Raji (cell line): ENCODE results near the gene RPS19.

Experiments
- POLR2A ChIP-seq: IDR thresholded peaks from 2 replicates; pipeline ENCODE4 v1.6.1; 2011; ENCODE audit warnings: low read depth, low read length, control low read depth; ENCODE audit not compliant: insufficient read depth

Gene RPS19

GRCh38 chr19:41910992-41911888 lies 51.2 kb downstream of the RPS19 start:
- no peak for TF ChIP-seq POLR2A

GRCh38 chr19:41911889-41912731 lies 52.1 kb downstream of the RPS19 start:
- no peak for TF ChIP-seq POLR2A

GRCh38 chr19:41912899-41913537 lies 53.0 kb downstream of the RPS19 start:
- no peak for TF ChIP-seq POLR2A

GRCh38 chr19:41913538-41914423 lies 53.7 kb downstream of the RPS19 start:
- TF ChIP-seq POLR2A: no peak

GRCh38 chr19:41915021-41915775 lies 55.1 kb downstream of the RPS19 start:
- no peak for TF ChIP-seq POLR2A

- no peak for TF ChIP-seq POLR2A
These were observed 55.8 kb downstream of the RPS19 start for GRCh38 chr19:41915776-41916414.

GRCh38 chr19:41917676-41918075 lies 57.6 kb downstream of the RPS19 start:
- no peak for TF ChIP-seq POLR2A

GRCh38 chr19:41918095-41918494 lies 58.0 kb downstream of the RPS19 start:
- TF ChIP-seq POLR2A: no peak

GRCh38 chr19:41918653-41919244 lies 58.7 kb downstream of the RPS19 start:
- TF ChIP-seq POLR2A: no peak

GRCh38 chr19:41919948-41920712 lies 60.1 kb downstream of the RPS19 start:
- no peak for TF ChIP-seq POLR2A

- no peak for TF ChIP-seq POLR2A
These were observed 61.0 kb downstream of the RPS19 start for GRCh38 chr19:41920882-41921576.
